ENCODE data around the gene CARMIL1.

GRCh38 chr6:25586927-25587326 lies 307.8 kb downstream of the CARMIL1 start:
- TF ChIP-seq POLR2AphosphoS5 (IDR thresholded peaks at IDR 0.05; ENCODE audit: low read depth, low read length) (no peak), POLR2A (IDR thresholded peaks at IDR 0.05; ENCODE audit: control extremely low read depth in 1 of 2, low read depth in 2 of 2, low read length in 2 of 2) (no peak), TAF1 (IDR thresholded peaks at IDR 0.05; ENCODE audit: low read depth, low read length) (no peak), CTCF (IDR thresholded peaks at IDR 0.05; ENCODE audit: control extremely low read depth in 1 of 3, insufficient read depth in 1 of 3, low read depth in 1 of 3, low read length in 3 of 3) (no peak), TEAD4 (IDR thresholded peaks at IDR 0.05; ENCODE audit: low read depth, low read length) (no peak), MAFK (IDR thresholded peaks at IDR 0.05; ENCODE audit: low read depth, low read length) (no peak), EP300 (IDR thresholded peaks at IDR 0.05; ENCODE audit: borderline replicate concordance in 1 of 2, low read depth in 2 of 2, low read length in 2 of 2) (no peak)

All from H1 (cell line).